ENCODE data around the gene OTUB1.

GRCh38 chr11:64035576-64035975 lies 49.3 kb downstream of the OTUB1 start, which contains the start of gene FLRT1:
- TF ChIP-seq, protein P1, sequence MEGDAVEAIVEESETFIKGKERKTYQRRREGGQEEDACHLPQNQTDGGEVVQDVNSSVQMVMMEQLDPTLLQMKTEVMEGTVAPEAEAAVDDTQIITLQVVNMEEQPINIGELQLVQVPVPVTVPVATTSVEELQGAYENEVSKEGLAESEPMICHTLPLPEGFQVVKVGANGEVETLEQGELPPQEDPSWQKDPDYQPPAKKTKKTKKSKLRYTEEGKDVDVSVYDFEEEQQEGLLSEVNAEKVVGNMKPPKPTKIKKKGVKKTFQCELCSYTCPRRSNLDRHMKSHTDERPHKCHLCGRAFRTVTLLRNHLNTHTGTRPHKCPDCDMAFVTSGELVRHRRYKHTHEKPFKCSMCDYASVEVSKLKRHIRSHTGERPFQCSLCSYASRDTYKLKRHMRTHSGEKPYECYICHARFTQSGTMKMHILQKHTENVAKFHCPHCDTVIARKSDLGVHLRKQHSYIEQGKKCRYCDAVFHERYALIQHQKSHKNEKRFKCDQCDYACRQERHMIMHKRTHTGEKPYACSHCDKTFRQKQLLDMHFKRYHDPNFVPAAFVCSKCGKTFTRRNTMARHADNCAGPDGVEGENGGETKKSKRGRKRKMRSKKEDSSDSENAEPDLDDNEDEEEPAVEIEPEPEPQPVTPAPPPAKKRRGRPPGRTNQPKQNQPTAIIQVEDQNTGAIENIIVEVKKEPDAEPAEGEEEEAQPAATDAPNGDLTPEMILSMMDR (IDR thresholded peaks at IDR 0.05), result no peak
- TF ChIP-seq POLR2AphosphoS5 (IDR thresholded peaks at IDR 0.05), result no peak

Data from esophagus muscularis mucosa (tissue), 3 donors.